ENCODE measurements around the gene CDKN1B.

DNA sequence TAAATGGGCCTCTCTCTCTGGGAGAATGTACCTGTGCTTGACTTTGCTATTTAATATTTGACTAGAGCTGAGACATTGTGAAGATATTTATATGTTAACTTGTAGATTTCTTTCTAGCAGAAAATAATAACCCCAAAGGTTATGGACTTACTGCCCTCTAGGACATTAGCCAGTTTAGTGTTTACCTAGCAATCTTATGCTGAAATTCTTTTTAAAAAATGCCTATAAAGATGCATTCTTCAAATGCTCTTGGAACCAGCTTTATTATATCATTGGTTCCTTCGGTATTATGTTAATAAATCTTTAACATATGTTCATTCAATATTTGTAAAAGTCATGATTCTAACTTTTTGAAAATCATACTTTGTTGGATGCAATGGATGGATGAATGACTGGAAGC, 49.2 kb upstream of the CDKN1B start:
- TF ChIP-seq POLR2A (IDR thresholded peaks at IDR 0.05) = no peak
- TF ChIP-seq, protein P1, sequence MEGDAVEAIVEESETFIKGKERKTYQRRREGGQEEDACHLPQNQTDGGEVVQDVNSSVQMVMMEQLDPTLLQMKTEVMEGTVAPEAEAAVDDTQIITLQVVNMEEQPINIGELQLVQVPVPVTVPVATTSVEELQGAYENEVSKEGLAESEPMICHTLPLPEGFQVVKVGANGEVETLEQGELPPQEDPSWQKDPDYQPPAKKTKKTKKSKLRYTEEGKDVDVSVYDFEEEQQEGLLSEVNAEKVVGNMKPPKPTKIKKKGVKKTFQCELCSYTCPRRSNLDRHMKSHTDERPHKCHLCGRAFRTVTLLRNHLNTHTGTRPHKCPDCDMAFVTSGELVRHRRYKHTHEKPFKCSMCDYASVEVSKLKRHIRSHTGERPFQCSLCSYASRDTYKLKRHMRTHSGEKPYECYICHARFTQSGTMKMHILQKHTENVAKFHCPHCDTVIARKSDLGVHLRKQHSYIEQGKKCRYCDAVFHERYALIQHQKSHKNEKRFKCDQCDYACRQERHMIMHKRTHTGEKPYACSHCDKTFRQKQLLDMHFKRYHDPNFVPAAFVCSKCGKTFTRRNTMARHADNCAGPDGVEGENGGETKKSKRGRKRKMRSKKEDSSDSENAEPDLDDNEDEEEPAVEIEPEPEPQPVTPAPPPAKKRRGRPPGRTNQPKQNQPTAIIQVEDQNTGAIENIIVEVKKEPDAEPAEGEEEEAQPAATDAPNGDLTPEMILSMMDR (IDR thresholded peaks at IDR 0.05) = no peak
